GM12878 (cell line): Measurements from ENCODE around the gene CELSR1.

Source experiments
- BRCA1 ChIP-seq: IDR thresholded peaks from 2 replicates; pipeline ENCODE4 v1.6.1; 2011; ENCODE audit warnings: low read depth, low read length, improper control_type of control experiment
- CHD4 ChIP-seq: fragments of 200-600 bp; sonication (generic); IDR thresholded peaks from 2 replicates; pipeline ENCODE4 v1.6.1; 2016; ENCODE audit warnings: mild to moderate bottlenecking
- NR2C2 ChIP-seq: IDR thresholded peaks from 2 replicates; pipeline ENCODE4 v1.6.1; 2011; ENCODE audit warnings: borderline replicate concordance, low read depth; ENCODE audit not compliant: control insufficient read depth, insufficient read length
- POLR2A ChIP-seq: IDR thresholded peaks from 2 replicates; pipeline ENCODE4 v1.6.1; 2011; ENCODE audit warnings: low read depth, mild to moderate bottlenecking, low read length
- YY1 ChIP-seq: IDR thresholded peaks from 2 replicates; pipeline ENCODE4 v1.6.1; 2011; ENCODE audit warnings: low read depth, mild to moderate bottlenecking, low read length
- TF ChIP-seq, protein P1 (sequence below), 3 experiments: IDR thresholded peaks in 2 of 3; conservative IDR thresholded peaks in 1 of 3; 2 replicates each; pipeline ENCODE4 v1.5.1; 2011; ENCODE audit warnings: low read depth in 3 of 3, low read length in 3 of 3, mild to moderate bottlenecking in 3 of 3, control low read depth in 2 of 3, moderate library complexity in 2 of 3, inconsistent platforms in 1 of 3, mixed read lengths in 1 of 3; ENCODE audit not compliant: control insufficient read depth in 2 of 3, insufficient read depth in 1 of 3; ENCODE audit errors: extremely low read depth in 1 of 3
- TF ChIP-seq, protein P2 (sequence below): fragments of 450-650 bp; conservative IDR thresholded peaks from 2 replicates; pipeline ENCODE4 v1.6.1; 2017; ENCODE audit warnings: mild to moderate bottlenecking, moderate library complexity
- TF ChIP-seq, protein P3 (sequence below): IDR thresholded peaks from 2 replicates; pipeline ENCODE4 v1.6.1; 2012; ENCODE audit warnings: mild to moderate bottlenecking, low read depth, low read length

DNA sequence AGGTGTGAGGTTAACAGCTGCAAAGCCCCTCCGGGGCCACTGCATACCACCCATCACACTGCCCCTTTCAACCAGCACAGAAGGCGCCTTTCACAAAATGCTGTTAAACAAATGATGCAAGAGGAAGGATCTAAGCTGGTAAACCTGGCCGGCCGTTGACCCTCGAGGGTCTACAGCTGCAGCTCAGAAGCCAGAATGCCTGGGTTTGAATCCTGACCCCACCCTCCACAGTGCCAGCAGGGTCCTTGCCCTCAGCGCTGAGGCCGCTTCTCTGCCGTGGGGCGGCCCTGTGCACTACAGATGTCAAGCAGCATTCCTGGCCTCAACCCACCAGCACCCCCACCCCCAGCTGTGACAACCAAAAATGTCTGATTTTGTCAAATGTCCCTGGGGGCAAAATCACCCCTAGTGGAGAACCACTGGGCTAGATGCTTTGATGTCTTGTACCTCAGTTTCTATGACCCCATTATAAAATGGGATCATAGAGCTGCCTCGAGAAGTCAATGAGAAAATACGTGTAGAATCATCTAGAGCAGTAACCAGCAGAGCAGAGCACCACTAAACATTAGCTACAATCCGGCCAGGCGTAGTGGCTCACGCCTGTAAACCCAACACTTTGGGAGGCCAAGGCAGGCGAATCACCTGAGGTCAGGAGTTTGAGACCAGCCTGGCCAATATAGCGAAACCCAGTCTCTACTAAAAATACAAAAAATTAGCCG, 77.9 kb downstream of the CELSR1 start:
- no peak for TF ChIP-seq POLR2A
- TF ChIP-seq BRCA1, result no peak
- TF ChIP-seq, protein P1, sequence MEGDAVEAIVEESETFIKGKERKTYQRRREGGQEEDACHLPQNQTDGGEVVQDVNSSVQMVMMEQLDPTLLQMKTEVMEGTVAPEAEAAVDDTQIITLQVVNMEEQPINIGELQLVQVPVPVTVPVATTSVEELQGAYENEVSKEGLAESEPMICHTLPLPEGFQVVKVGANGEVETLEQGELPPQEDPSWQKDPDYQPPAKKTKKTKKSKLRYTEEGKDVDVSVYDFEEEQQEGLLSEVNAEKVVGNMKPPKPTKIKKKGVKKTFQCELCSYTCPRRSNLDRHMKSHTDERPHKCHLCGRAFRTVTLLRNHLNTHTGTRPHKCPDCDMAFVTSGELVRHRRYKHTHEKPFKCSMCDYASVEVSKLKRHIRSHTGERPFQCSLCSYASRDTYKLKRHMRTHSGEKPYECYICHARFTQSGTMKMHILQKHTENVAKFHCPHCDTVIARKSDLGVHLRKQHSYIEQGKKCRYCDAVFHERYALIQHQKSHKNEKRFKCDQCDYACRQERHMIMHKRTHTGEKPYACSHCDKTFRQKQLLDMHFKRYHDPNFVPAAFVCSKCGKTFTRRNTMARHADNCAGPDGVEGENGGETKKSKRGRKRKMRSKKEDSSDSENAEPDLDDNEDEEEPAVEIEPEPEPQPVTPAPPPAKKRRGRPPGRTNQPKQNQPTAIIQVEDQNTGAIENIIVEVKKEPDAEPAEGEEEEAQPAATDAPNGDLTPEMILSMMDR (IDR thresholded peaks at IDR 0.05 in 2 of 3, conservative IDR thresholded peaks at IDR 0.05 in 1 of 3; ENCODE audit: control insufficient read depth in 2 of 3, extremely low read depth in 1 of 3, insufficient read depth in 1 of 3, low read depth in 3 of 3, low read length in 3 of 3), result no peak
- TF ChIP-seq, protein P2, sequence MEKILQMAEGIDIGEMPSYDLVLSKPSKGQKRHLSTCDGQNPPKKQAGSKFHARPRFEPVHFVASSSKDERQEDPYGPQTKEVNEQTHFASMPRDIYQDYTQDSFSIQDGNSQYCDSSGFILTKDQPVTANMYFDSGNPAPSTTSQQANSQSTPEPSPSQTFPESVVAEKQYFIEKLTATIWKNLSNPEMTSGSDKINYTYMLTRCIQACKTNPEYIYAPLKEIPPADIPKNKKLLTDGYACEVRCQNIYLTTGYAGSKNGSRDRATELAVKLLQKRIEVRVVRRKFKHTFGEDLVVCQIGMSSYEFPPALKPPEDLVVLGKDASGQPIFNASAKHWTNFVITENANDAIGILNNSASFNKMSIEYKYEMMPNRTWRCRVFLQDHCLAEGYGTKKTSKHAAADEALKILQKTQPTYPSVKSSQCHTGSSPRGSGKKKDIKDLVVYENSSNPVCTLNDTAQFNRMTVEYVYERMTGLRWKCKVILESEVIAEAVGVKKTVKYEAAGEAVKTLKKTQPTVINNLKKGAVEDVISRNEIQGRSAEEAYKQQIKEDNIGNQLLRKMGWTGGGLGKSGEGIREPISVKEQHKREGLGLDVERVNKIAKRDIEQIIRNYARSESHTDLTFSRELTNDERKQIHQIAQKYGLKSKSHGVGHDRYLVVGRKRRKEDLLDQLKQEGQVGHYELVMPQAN, result no peak
- TF ChIP-seq YY1, result no peak
- TF ChIP-seq, protein P3, sequence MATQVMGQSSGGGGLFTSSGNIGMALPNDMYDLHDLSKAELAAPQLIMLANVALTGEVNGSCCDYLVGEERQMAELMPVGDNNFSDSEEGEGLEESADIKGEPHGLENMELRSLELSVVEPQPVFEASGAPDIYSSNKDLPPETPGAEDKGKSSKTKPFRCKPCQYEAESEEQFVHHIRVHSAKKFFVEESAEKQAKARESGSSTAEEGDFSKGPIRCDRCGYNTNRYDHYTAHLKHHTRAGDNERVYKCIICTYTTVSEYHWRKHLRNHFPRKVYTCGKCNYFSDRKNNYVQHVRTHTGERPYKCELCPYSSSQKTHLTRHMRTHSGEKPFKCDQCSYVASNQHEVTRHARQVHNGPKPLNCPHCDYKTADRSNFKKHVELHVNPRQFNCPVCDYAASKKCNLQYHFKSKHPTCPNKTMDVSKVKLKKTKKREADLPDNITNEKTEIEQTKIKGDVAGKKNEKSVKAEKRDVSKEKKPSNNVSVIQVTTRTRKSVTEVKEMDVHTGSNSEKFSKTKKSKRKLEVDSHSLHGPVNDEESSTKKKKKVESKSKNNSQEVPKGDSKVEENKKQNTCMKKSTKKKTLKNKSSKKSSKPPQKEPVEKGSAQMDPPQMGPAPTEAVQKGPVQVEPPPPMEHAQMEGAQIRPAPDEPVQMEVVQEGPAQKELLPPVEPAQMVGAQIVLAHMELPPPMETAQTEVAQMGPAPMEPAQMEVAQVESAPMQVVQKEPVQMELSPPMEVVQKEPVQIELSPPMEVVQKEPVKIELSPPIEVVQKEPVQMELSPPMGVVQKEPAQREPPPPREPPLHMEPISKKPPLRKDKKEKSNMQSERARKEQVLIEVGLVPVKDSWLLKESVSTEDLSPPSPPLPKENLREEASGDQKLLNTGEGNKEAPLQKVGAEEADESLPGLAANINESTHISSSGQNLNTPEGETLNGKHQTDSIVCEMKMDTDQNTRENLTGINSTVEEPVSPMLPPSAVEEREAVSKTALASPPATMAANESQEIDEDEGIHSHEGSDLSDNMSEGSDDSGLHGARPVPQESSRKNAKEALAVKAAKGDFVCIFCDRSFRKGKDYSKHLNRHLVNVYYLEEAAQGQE, result no peak
- TF ChIP-seq NR2C2, result no peak
- no peak for TF ChIP-seq CHD4
